ENCODE results near the gene WIPF1.

DNA sequence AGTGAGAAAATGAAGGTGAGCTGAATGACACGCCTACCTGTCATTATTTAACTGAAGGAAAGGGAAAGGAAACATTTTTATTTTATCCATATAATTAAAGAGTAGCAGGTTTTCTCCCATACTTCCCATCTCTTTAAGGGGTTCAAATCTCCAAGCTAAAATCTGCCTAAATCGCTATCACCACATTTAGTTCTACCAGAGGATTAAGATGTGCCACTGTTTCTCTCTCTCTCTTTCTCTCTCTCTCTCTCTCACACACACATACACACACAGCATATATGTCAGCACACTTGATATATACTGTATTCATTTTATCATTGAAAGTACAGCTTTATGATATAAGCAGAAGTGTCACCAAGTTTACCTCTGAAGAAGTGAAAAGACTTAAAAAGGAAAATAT lies 3.1 kb downstream of the WIPF1 start:
- TF ChIP-seq, protein P1, sequence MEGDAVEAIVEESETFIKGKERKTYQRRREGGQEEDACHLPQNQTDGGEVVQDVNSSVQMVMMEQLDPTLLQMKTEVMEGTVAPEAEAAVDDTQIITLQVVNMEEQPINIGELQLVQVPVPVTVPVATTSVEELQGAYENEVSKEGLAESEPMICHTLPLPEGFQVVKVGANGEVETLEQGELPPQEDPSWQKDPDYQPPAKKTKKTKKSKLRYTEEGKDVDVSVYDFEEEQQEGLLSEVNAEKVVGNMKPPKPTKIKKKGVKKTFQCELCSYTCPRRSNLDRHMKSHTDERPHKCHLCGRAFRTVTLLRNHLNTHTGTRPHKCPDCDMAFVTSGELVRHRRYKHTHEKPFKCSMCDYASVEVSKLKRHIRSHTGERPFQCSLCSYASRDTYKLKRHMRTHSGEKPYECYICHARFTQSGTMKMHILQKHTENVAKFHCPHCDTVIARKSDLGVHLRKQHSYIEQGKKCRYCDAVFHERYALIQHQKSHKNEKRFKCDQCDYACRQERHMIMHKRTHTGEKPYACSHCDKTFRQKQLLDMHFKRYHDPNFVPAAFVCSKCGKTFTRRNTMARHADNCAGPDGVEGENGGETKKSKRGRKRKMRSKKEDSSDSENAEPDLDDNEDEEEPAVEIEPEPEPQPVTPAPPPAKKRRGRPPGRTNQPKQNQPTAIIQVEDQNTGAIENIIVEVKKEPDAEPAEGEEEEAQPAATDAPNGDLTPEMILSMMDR (IDR thresholded peaks at IDR 0.05; ENCODE audit: poor library complexity), result no peak
- no peak for TF ChIP-seq EZH2 (IDR thresholded peaks at IDR 0.05; ENCODE audit: borderline replicate concordance)
- no peak for TF ChIP-seq EZH2phosphoT487 (IDR thresholded peaks at IDR 0.05; ENCODE audit: low read depth, severe bottlenecking, unreplicated experiment)

Data from hepatocyte (in vitro differentiated cells).